HepG2 (cell line): Measurements from ENCODE around the gene SH3D19. TPM values are rescaled to one million over a fixed set of nuclear protein-coding genes. Genes with fewer than 3 reads are reported as not detected.

Experiments
- ARNT2 ChIP-seq: sonication (generic); formaldehyde crosslinking; IDR thresholded peaks from 2 replicates; pipeline ENCODE4 v1.8.0; 2022; ENCODE audit warnings: mild to moderate bottlenecking, low read depth, missing genetic modification reagents, moderate library complexity
- FOXK2 ChIP-seq: fragments of 450-650 bp; IDR thresholded peaks from 2 replicates; pipeline ENCODE4 v1.6.1; 2016
- GATAD2A ChIP-seq: IDR thresholded peaks from 2 replicates; pipeline ENCODE4 v1.6.1; 2016
- HDAC1 ChIP-seq: sonication (generic); formaldehyde crosslinking; IDR thresholded peaks from 2 replicates; pipeline ENCODE4 v1.5.1; 2020; ENCODE audit warnings: mild to moderate bottlenecking, missing genetic modification reagents
- KDM4B ChIP-seq: sonication (generic); formaldehyde crosslinking; IDR thresholded peaks from 2 replicates; pipeline ENCODE4 v1.4.0; 2020; ENCODE audit warnings: missing genetic modification reagents
- MED13 ChIP-seq: sonication (generic); formaldehyde crosslinking; IDR thresholded peaks from 2 replicates; pipeline ENCODE4 v1.5.0; 2020; ENCODE audit warnings: missing genetic modification reagents
- MYPOP ChIP-seq: sonication (generic); formaldehyde crosslinking; IDR thresholded peaks from 2 replicates; pipeline ENCODE4 v1.8.1; 2023; ENCODE audit warnings: mild to moderate bottlenecking, moderate library complexity, missing genetic modification reagents
- NAIF1 ChIP-seq: sonication (generic); formaldehyde crosslinking; IDR thresholded peaks from 2 replicates; pipeline ENCODE4 v1.5.0; 2020; ENCODE audit warnings: mild to moderate bottlenecking, missing genetic modification reagents, borderline replicate concordance
- PATZ1 ChIP-seq: sonication (generic); formaldehyde crosslinking; IDR thresholded peaks from 2 replicates; pipeline ENCODE4 v1.4.0; 2020; ENCODE audit warnings: missing genetic modification reagents
- PHF8 ChIP-seq: sonication (generic); formaldehyde crosslinking; IDR thresholded peaks from 2 replicates; pipeline ENCODE4 v1.5.0; 2020; ENCODE audit warnings: missing genetic modification reagents
- POLR2A ChIP-seq, 2 experiments: IDR thresholded peaks; 2 replicates each; pipeline ENCODE4 v1.6.1; 2011; ENCODE audit warnings: low read depth in 2 of 2, low read length in 2 of 2, mild to moderate bottlenecking in 1 of 2, moderate library complexity in 1 of 2; ENCODE audit not compliant: insufficient read depth in 1 of 2
- SMAD3 ChIP-seq: sonication (generic); formaldehyde crosslinking; IDR thresholded peaks from 2 replicates; pipeline ENCODE4 v1.4.0; 2020; ENCODE audit warnings: missing genetic modification reagents
- ZBTB40 ChIP-seq, 2 experiments: fragments of 450-650 bp in 1 of 2; sonication (generic) in 1 of 2; formaldehyde crosslinking in 1 of 2; IDR thresholded peaks; 2 replicates each; pipeline versions ENCODE4 v1.6.1 to v1.8.0; 2016 to 2022; ENCODE audit warnings: antibody characterized with exemption in 1 of 2, mild to moderate bottlenecking in 1 of 2, missing genetic modification reagents in 1 of 2
- ZC3H4 ChIP-seq: sonication (generic); formaldehyde crosslinking; IDR thresholded peaks from 2 replicates; pipeline ENCODE4 v1.4.0; 2020; ENCODE audit warnings: missing genetic modification reagents, borderline replicate concordance
- ZNF503 ChIP-seq: sonication (generic); formaldehyde crosslinking; IDR thresholded peaks from 2 replicates; pipeline ENCODE4 v1.4.0; 2020; ENCODE audit warnings: missing genetic modification reagents
- ZNF558 ChIP-seq: sonication (generic); formaldehyde crosslinking; IDR thresholded peaks from 2 replicates; pipeline ENCODE4 v1.9.0; 2022; ENCODE audit warnings: mild to moderate bottlenecking, missing genetic modification reagents, borderline replicate concordance
- ZSCAN29 ChIP-seq: sonication (generic); formaldehyde crosslinking; conservative IDR thresholded peaks from 2 replicates; pipeline ENCODE4 v1.4.0; 2020; ENCODE audit warnings: mild to moderate bottlenecking, missing genetic modification reagents
- polyA plus RNA-seq, 8 experiments: library from polyadenylated mRNA; depleted of rRNA in 3 of 8; stranded (reverse) in 7 of 8; unstranded in 1 of 8; fragments of >200 nt; fragmentation: Illumina TruSeq in 4 of 8; extraction: Trizol in 4 of 8; gene quantifications; 2 replicates each; pipeline versions ENCODE4 v1.2.1 to v1.2.3, GENCODE V29; 2011 to 2016; ENCODE audit warnings: low read depth in 4 of 8, missing spikeins in 1 of 8, mixed read lengths in 1 of 8; ENCODE audit not compliant: insufficient read depth in 1 of 8
- total RNA-seq, 5 experiments: library from RNA; depleted of rRNA; stranded (reverse); fragments of >200 nt; fragmentation: Illumina TruSeq; extraction: Trizol; gene quantifications; 2 replicates each; pipeline ENCODE4 v1.2.3, GENCODE V29; 2016; ENCODE audit warnings: low read depth in 1 of 5

The SH3D19 gene
- total and polyA plus RNA-seq, 2 of the 13 experiments (the other 11 are each of a cell fraction or from before 2014, with no cell fraction given) = 31.2 to 38.0 TPM

GRCh38 chr4:151324752-151325110, 674 bp downstream of the SH3D19 start (continued):
- TF ChIP-seq ZBTB40 (IDR thresholded peaks at IDR 0.05) (no peak), ZBTB40 (CRISPR knock-in tag; IDR thresholded peaks at IDR 0.05) (peak; percentile 70; the same call in 1 of the 2 replicates), PATZ1 (peak; percentile 90), GATAD2A (CRISPR knock-in tag) (peak; percentile 70), ZSCAN29 (no peak), ZNF558 (CRISPR knock-in tag) (peak; percentile 46; the same call in 1 of the 2 replicates), PHF8 (CRISPR knock-in tag) (peak; percentile 43; the same call in 1 of the 2 replicates), POLR2A (IDR thresholded peaks at IDR 0.05; ENCODE audit: insufficient read depth in 1 of 2, low read depth in 2 of 2, low read length in 2 of 2) (peak; percentile 77 to 92), ZC3H4 (CRISPR knock-in tag) (peak; percentile 69; the same call in 1 of the 2 replicates), MYPOP (CRISPR knock-in tag) (peak; percentile 56; the same call in 1 of the 2 replicates), MED13 (CRISPR knock-in tag) (0 out of 2 replicates have a peak, but pooled peaks have one; percentile 76), ARNT2 (CRISPR knock-in tag) (0 out of 2 replicates have a peak, but pooled peaks have one; percentile 19), NAIF1 (CRISPR knock-in tag) (no peak), HDAC1 (CRISPR knock-in tag) (peak; percentile 66; the same call in 1 of the 2 replicates), ZNF503 (CRISPR knock-in tag) (peak; percentile 54; the same call in 1 of the 2 replicates), SMAD3 (CRISPR knock-in tag) (peak; percentile 86), FOXK2 (no peak), KDM4B (CRISPR knock-in tag) (0 out of 2 replicates have a peak, but pooled peaks have one; percentile 54)
